HepG2 (cell line): ENCODE results near the gene NLRC5. TPM values are rescaled to one million over a fixed set of nuclear protein-coding genes. Genes with fewer than 3 reads are reported as not detected.

Experiments used
- ATAC-seq: fragments of 200-7000 bp; cut with Tn5 transposase; 3 replicates; pipeline ENCODE4 v1.9.1; 2020; ENCODE audit warnings: mild to moderate bottlenecking, moderate library complexity
- BruUV-seq: library from RNA; stranded (reverse); fragments of 400-500 nt; replicated peaks from 2 replicates; lab custom pipeline; 2021; lab: Mats Ljungman, UMichigan
- CTCF ChIA-PET: fragments of 300-600 bp; formaldehyde crosslinking; extraction: SDS; loops from one replicate; lab custom pipeline; 2021; ENCODE audit warnings: low total read pairs, inconsistent platforms, low intra/inter-chr PET ratio; lab: Yijun Ruan, JAX
- POLR2A ChIA-PET: fragments of 350-600 bp; sonication (Branson Sonifier 250); formaldehyde crosslinking; loops from one replicate; lab custom pipeline; 2020; ENCODE audit warnings: antibody characterized with exemption, inconsistent platforms; lab: Yijun Ruan, JAX
- DNase-seq: peaks from one replicate; pipeline ENCODE4 v3.0.0-alpha.2; 2015; ENCODE audit warnings: low spot score
- FAIRE-seq: peaks from 3 replicates; lab custom pipeline; 2011; peaks lifted over from hg19 to GRCh38; lab: Jason Lieb, UNC
- H2AFZ ChIP-seq: one replicate; pipeline ENCODE4 v1.6.1; 2011; ENCODE audit warnings: low read length, inconsistent platforms
- H3K27ac ChIP-seq: fragments of 300-600 bp; 3 replicates; pipeline ENCODE4 v1.8.0; 2011; ENCODE audit warnings: mixed run types, mild to moderate bottlenecking, mixed read lengths, low read length, inconsistent platforms; ENCODE audit not compliant: insufficient read depth; ENCODE audit errors: extremely low read length
- H3K27me3 ChIP-seq, 2 experiments: fragments of 200-600 bp in 1 of 2; 2 replicates in 1 of 2; 3 replicates in 1 of 2; pipeline versions ENCODE4 v1.6.0 to v1.8.0; 2011; ENCODE audit warnings: low read length in 2 of 2, mild to moderate bottlenecking in 2 of 2, moderate library complexity in 2 of 2, inconsistent platforms in 1 of 2; ENCODE audit not compliant: insufficient read depth in 2 of 2, control insufficient read depth in 1 of 2
- H3K36me3 ChIP-seq, 2 experiments: fragments of 200-600 bp in 1 of 2; replicated peaks in 1 of 2; 2 replicates in 1 of 2; 3 replicates in 1 of 2; pipeline versions ENCODE4 v1.5.1 to v1.8.0; 2011; ENCODE audit warnings: low read length in 2 of 2, inconsistent platforms in 1 of 2; ENCODE audit not compliant: insufficient read depth in 2 of 2, control insufficient read depth in 1 of 2
- H3K4me1 ChIP-seq: 2 replicates; pipeline ENCODE4 v1.5.1; 2012; ENCODE audit warnings: low read length, inconsistent platforms; ENCODE audit not compliant: insufficient read depth
- H3K4me2 ChIP-seq: 2 replicates; pipeline ENCODE4 v1.6.0; 2011; ENCODE audit warnings: low read depth, low read length, inconsistent platforms
- H3K4me3 ChIP-seq, 3 experiments: fragments of 200-600 bp in 1 of 3; sonication (generic), shearing (Covaris generic) in 1 of 3; replicated peaks in 1 of 3; 2 replicates each; pipeline ENCODE4 v1.5.1; 2011 to 2016; ENCODE audit warnings: low read length in 3 of 3, inconsistent platforms in 2 of 3, low read depth in 2 of 3, mild to moderate bottlenecking in 2 of 3, control low read depth in 1 of 3, mixed read lengths in 1 of 3; ENCODE audit not compliant: insufficient read depth in 1 of 3
- H3K79me2 ChIP-seq: one replicate; pipeline ENCODE4 v1.6.1; 2011; ENCODE audit warnings: low read length, inconsistent platforms; ENCODE audit not compliant: insufficient read depth
- H3K9ac ChIP-seq: 2 replicates; pipeline ENCODE4 v1.6.0; 2011; ENCODE audit warnings: mild to moderate bottlenecking, low read depth, low read length, inconsistent platforms; ENCODE audit not compliant: insufficient read depth
- H3K9me3 ChIP-seq: 2 replicates; pipeline ENCODE4 v1.5.1; 2012; ENCODE audit warnings: mild to moderate bottlenecking, low read length
- H4K20me1 ChIP-seq: 2 replicates; pipeline ENCODE4 v1.6.0; 2011; ENCODE audit warnings: inconsistent platforms, mild to moderate bottlenecking, low read length, moderate library complexity; ENCODE audit not compliant: insufficient read depth
- ARID5B ChIP-seq: IDR thresholded peaks from 2 replicates; pipeline ENCODE4 v1.4.0; 2020; ENCODE audit warnings: mild to moderate bottlenecking, missing genetic modification reagents
- DRAP1 ChIP-seq: IDR thresholded peaks from 2 replicates; pipeline ENCODE4 v1.6.1; 2016; ENCODE audit warnings: missing genetic modification reagents, missing compliant biosample characterization
- GATA4 ChIP-seq: sonication (generic); IDR thresholded peaks from 2 replicates; pipeline ENCODE4 v1.6.1; 2016; ENCODE audit warnings: antibody characterized with exemption, low read depth, borderline replicate concordance
- IRF2 ChIP-seq: IDR thresholded peaks from 2 replicates; pipeline ENCODE4 v1.6.1; 2018; ENCODE audit warnings: missing genetic modification reagents, missing compliant biosample characterization
- KLF6 ChIP-seq: IDR thresholded peaks from 2 replicates; pipeline ENCODE4 v1.8.0; 2016; ENCODE audit warnings: missing biosample characterization, missing genetic modification reagents
- MXD1 ChIP-seq: sonication (generic); formaldehyde crosslinking; IDR thresholded peaks from 2 replicates; pipeline ENCODE4 v1.4.0; 2020; ENCODE audit warnings: mild to moderate bottlenecking, missing genetic modification reagents
- NR2F6 ChIP-seq, 2 experiments: IDR thresholded peaks; 2 replicates each; pipeline ENCODE4 v1.6.1; 2016; ENCODE audit warnings: antibody characterized with exemption in 1 of 2, mild to moderate bottlenecking in 1 of 2
- RFX5 ChIP-seq: IDR thresholded peaks from 2 replicates; pipeline ENCODE4 v1.6.1; 2011; ENCODE audit warnings: low read depth, low read length, improper control_type of control experiment
- SETDB1 ChIP-seq: sonication (generic); formaldehyde crosslinking; IDR thresholded peaks from 2 replicates; pipeline ENCODE4 v1.5.1; 2020; ENCODE audit warnings: missing genetic modification reagents, mild to moderate bottlenecking, borderline replicate concordance
- SMYD3 ChIP-seq: sonication (generic); formaldehyde crosslinking; IDR thresholded peaks from 2 replicates; pipeline ENCODE4 v1.8.1; 2023; ENCODE audit warnings: mild to moderate bottlenecking, missing genetic modification reagents
- SP2 ChIP-seq: sonication (generic); formaldehyde crosslinking; IDR thresholded peaks from 2 replicates; pipeline ENCODE4 v1.5.1; 2020; ENCODE audit warnings: mild to moderate bottlenecking, missing genetic modification reagents
- TAF15 ChIP-seq: fragments of 200-400 bp; formaldehyde crosslinking; IDR thresholded peaks from one replicate; pipeline ENCODE4 v1.6.1; 2018; ENCODE audit warnings: mild to moderate bottlenecking, low read depth, low read length; ENCODE audit not compliant: poor library complexity, severe bottlenecking
- ZFYVE20 ChIP-seq: sonication (generic); formaldehyde crosslinking; IDR thresholded peaks from 2 replicates; pipeline ENCODE4 v1.8.0; 2023; ENCODE audit warnings: low read depth, mild to moderate bottlenecking, moderate library complexity, missing genetic modification reagents, borderline replicate concordance
- ZMAT3 ChIP-seq: sonication (generic); formaldehyde crosslinking; conservative IDR thresholded peaks from 2 replicates; pipeline ENCODE4 v1.7.0; 2021; ENCODE audit warnings: missing genetic modification reagents
- ZNF138 ChIP-seq: sonication (generic); formaldehyde crosslinking; IDR thresholded peaks from 2 replicates; pipeline ENCODE4 v1.5.0; 2020; ENCODE audit warnings: mild to moderate bottlenecking, low read depth, missing genetic modification reagents
- ZNF253 ChIP-seq: sonication (generic); formaldehyde crosslinking; IDR thresholded peaks from 2 replicates; pipeline ENCODE4 v1.8.0; 2022; ENCODE audit warnings: mild to moderate bottlenecking, missing genetic modification reagents, borderline replicate concordance
- ZNF263 ChIP-seq: sonication (generic); formaldehyde crosslinking; IDR thresholded peaks from 2 replicates; pipeline ENCODE4 v1.4.0; 2020; ENCODE audit warnings: missing genetic modification reagents
- ZNF414 ChIP-seq: sonication (generic); formaldehyde crosslinking; IDR thresholded peaks from 2 replicates; pipeline ENCODE4 v1.5.0; 2020; ENCODE audit warnings: missing genetic modification reagents
- ZNF441 ChIP-seq: sonication (generic); formaldehyde crosslinking; IDR thresholded peaks from 2 replicates; pipeline ENCODE4 v1.7.0; 2021; ENCODE audit warnings: missing genetic modification reagents, borderline replicate concordance
- WGBS: methylation state at CpG from one replicate; pipeline ENCODE4 v1.1.6; 2017; ENCODE audit warnings: low lambda C conversion rate; 5-methylcytosine and 5-hydroxymethylcytosine counted together
- in situ Hi-C: cut with HindIII; loops from 2 replicates; pipeline ENCODE4 v1.10.0; 2017; ENCODE audit warnings: low pct_unique_long_range_greater_than_20kb; ENCODE audit not compliant: extremely low pct_ligation_motif_present
- intact Hi-C: fragments of 100-400 bp; cut with micrococcal nuclease; formaldehyde crosslinking; loops from one replicate; pipeline ENCODE4 v1.10.0; 2022; ENCODE audit not compliant: unreplicated experiment
- polyA plus RNA-seq, 8 experiments: library from polyadenylated mRNA; depleted of rRNA in 3 of 8; stranded (reverse) in 7 of 8; unstranded in 1 of 8; fragments of >200 nt; fragmentation: Illumina TruSeq in 4 of 8; extraction: Trizol in 4 of 8; gene quantifications; 2 replicates each; pipeline versions ENCODE4 v1.2.1 to v1.2.3, GENCODE V29; 2011 to 2016; ENCODE audit warnings: low read depth in 4 of 8, missing spikeins in 1 of 8, mixed read lengths in 1 of 8; ENCODE audit not compliant: insufficient read depth in 1 of 8
- total RNA-seq, 5 experiments: library from RNA; depleted of rRNA; stranded (reverse); fragments of >200 nt; fragmentation: Illumina TruSeq; extraction: Trizol; gene quantifications; 2 replicates each; pipeline ENCODE4 v1.2.3, GENCODE V29; 2016; ENCODE audit warnings: low read depth in 1 of 5

The NLRC5 gene
- total and polyA plus RNA-seq, 2 of the 13 experiments (the other 11 are each of a cell fraction or from before 2014, with no cell fraction given), result 6.3 to 12.7 TPM

GRCh38 chr16:57127836-57128235 is 138.5 kb downstream of the NLRC5 start:
- ChIA-PET POLR2A (interaction anchor here (1.6 kb wide), 1 partner anchor 23 kb away, joined by 4 read pairs; no protein-coding TSS in a partner anchor), CTCF (no interaction called here)
- FAIRE-seq (no peak), DNase-seq (no peak), ATAC-seq (no peak)
- Histone ChIP-seq H2AFZ (no peak overlapping the region), H3K4me1 (peaks cover 12% of the 10 kb centered on the region), H3K9me3 (no peaks in the 10 kb centered on the region), H3K4me2 (no peak overlapping the region), H3K79me2 (no peaks in the 10 kb centered on the region), H3K36me3 (no peaks in the 10 kb centered on the region), H3K27me3 (no peaks in the 10 kb centered on the region; a peak in 1 of 5 replicates), H3K9ac (no peak overlapping the region), H3K27ac (no peak overlapping the region), H3K4me3 (no peak overlapping the region), H4K20me1 (no peaks in the 10 kb centered on the region)
- in situ Hi-C loops (no loop called here), intact Hi-C loops (no loop called here)
- 78% methylated on average over 7 of the region's 7 CpGs for whole genome bisulfite sequencing
- TF ChIP-seq SETDB1 (no peak), ZMAT3 (CRISPR knock-in tag) (no peak), ARID5B (CRISPR knock-in tag) (no peak), SMYD3 (no peak), RFX5 (no peak), ZNF138 (CRISPR knock-in tag) (no peak), ZNF414 (CRISPR knock-in tag) (no peak), NR2F6 (IDR thresholded peaks at IDR 0.05) (no peak), NR2F6 (CRISPR knock-in tag; IDR thresholded peaks at IDR 0.05) (no peak), DRAP1 (no peak), ZFYVE20 (CRISPR knock-in tag) (no peak), ZNF253 (CRISPR knock-in tag) (no peak), TAF15 (no peak), MXD1 (CRISPR knock-in tag) (no peak), KLF6 (CRISPR knock-in tag) (no peak), GATA4 (no peak), ZNF441 (no peak), SP2 (no peak), IRF2 (CRISPR knock-in tag) (no peak), ZNF263 (CRISPR knock-in tag) (no peak)
- no TSS peak for BruUV-seq
